ENCODE data around the gene EVX2. TPM values are rescaled to one million over a fixed set of nuclear protein-coding genes. Genes with fewer than 3 reads are reported as not detected.

The EVX2 gene
- total and polyA plus RNA-seq, 2 of the 13 experiments (the other 11 are each of a cell fraction or from before 2014, with no cell fraction given), result not detected

GRCh38 chr2:176076063-176076462, 7.7 kb downstream of the EVX2 start:
- H3K9ac ChIP-seq (ENCODE audit: insufficient read depth, low read depth, low read length), result no peak overlapping the region
- H3K27ac ChIP-seq (ENCODE audit: extremely low read length, insufficient read depth, low read length), result no peak overlapping the region
- no peak for DNase-seq (ENCODE audit: low spot score)
- ATAC-seq, result no peak
- H3K4me1 ChIP-seq (ENCODE audit: insufficient read depth, low read length), result no peaks in the 10 kb centered on the region
- intact Hi-C loops (cut with micrococcal nuclease; ENCODE audit: unreplicated experiment), result no loop called here
- H4K20me1 ChIP-seq (ENCODE audit: insufficient read depth, low read length), result no peaks in the 10 kb centered on the region
- H3K36me3 ChIP-seq (replicated peaks in 1 of 2; ENCODE audit: control insufficient read depth in 1 of 2, insufficient read depth in 2 of 2, low read length in 2 of 2), result no peaks in the 10 kb centered on the region
- FAIRE-seq, result no peak
- WGBS (ENCODE audit: low lambda C conversion rate), result 2% methylated on average over 7 of the region's 7 CpGs
- H3K9me3 ChIP-seq (ENCODE audit: low read length), result no peaks in the 10 kb centered on the region
- H3K4me2 ChIP-seq (ENCODE audit: low read depth, low read length), result no peak overlapping the region
- ChIA-PET POLR2A (no interaction called here), CTCF (ENCODE audit: low intra/inter-chr PET ratio, low total read pairs) (no interaction called here)
- BruUV-seq (replicated peaks), result no TSS peak
- H3K4me3 ChIP-seq (replicated peaks in 1 of 3; ENCODE audit: insufficient read depth in 1 of 3, low read depth in 2 of 3, low read length in 3 of 3), result no peak overlapping the region
- H2AFZ ChIP-seq (ENCODE audit: low read length), result no peak overlapping the region
- in situ Hi-C loops (cut with HindIII; ENCODE audit: extremely low pct_ligation_motif_present, low pct_unique_long_range_greater_than_20kb), result no loop called here
- H3K79me2 ChIP-seq (ENCODE audit: insufficient read depth, low read length), result no peaks in the 10 kb centered on the region
- peaks cover 10 to 77% of the 10 kb centered on the region in 2 experiments for H3K27me3 ChIP-seq (ENCODE audit: control insufficient read depth in 1 of 2, insufficient read depth in 2 of 2, low read length in 2 of 2)
- no peak for TF ChIP-seq HNRNPH1 (optimal IDR thresholded peaks at IDR 0.05; ENCODE audit: low read depth, low read length)
- TF ChIP-seq SKI (IDR thresholded peaks at IDR 0.05; ENCODE audit: partially characterized antibody), result no peak
- no peak for TF ChIP-seq AKNA (CRISPR knock-in tag; IDR thresholded peaks at IDR 0.05; ENCODE audit: borderline replicate concordance)
- TF ChIP-seq CEBPB (IDR thresholded peaks at IDR 0.05; ENCODE audit: borderline replicate concordance, low read depth, low read length), result no peak
- no peak for TF ChIP-seq KDM5A (IDR thresholded peaks at IDR 0.05; ENCODE audit: borderline replicate concordance, low read length)
- TF ChIP-seq ZNF841 (CRISPR knock-in tag; IDR thresholded peaks at IDR 0.05; ENCODE audit: borderline replicate concordance), result no peak
- TF ChIP-seq SRSF1 (optimal IDR thresholded peaks at IDR 0.05; ENCODE audit: low read depth, low read length), result no peak
- no peak for TF ChIP-seq ZNF362 (CRISPR knock-in tag; IDR thresholded peaks at IDR 0.05; ENCODE audit: borderline replicate concordance)
- no peak for TF ChIP-seq ATF4 (CRISPR knock-in tag; IDR thresholded peaks at IDR 0.05)
- no peak for TF ChIP-seq AFF4 (CRISPR knock-in tag; IDR thresholded peaks at IDR 0.05)
- no peak for TF ChIP-seq GFI1 (CRISPR knock-in tag; IDR thresholded peaks at IDR 0.05; ENCODE audit: borderline replicate concordance)
- no peak for TF ChIP-seq KDM4B (CRISPR knock-in tag; IDR thresholded peaks at IDR 0.05)
- no peak for TF ChIP-seq SSRP1 (CRISPR knock-in tag; IDR thresholded peaks at IDR 0.05)
- TF ChIP-seq SATB2 (CRISPR knock-in tag; IDR thresholded peaks at IDR 0.05), result no peak
- no peak for TF ChIP-seq SMAD9 (CRISPR knock-in tag; IDR thresholded peaks at IDR 0.05)

All from HepG2 (cell line).